ENCODE measurements around the gene UBTD1. TPM values are rescaled to one million over a fixed set of nuclear protein-coding genes. Genes with fewer than 3 reads are reported as not detected.

The UBTD1 gene
- total RNA-seq, 1 experiment from 2014 or later, result 9.3 TPM

DNA sequence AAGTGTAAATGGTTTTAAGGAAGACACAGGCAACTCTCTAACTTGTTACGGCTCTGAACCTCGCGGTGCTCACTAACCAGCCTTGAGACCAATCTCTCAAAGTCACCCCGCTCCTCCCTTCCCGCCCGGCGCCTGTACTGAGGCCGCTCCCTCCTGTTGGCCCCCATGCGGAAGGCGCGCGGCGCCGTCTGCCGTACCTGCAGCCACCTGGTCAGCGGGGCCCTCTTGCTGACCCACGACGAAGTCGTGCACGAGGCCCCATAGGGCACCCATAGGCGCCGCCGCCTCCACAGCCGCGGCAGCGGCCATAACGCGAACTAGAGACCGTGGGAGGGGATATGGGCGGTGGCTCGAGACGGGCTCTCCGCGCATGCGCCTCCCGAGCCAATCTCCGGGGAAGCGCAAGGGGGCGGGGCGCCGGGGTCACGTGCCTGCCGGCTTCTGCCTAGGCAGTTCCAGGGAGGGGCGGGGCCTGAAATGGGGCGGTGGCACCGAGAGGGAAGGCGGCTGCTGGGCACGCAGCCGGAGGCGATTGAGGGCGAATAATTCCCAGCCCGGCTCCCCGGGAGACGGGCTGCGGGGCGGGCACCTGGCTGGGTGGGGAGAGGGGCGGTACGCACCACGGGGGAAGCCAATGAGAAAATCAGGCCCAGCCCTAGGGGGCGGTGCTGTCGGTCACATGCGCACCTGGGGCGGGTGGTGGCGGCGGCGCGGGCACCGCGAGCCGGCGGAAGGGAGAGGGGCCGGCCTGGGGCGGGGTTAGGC is 466 bp upstream of the UBTD1 start, which contains the start of gene MMS19:
MMS19 (minus strand) TSS at position 347 of the 765 bp plus-strand sequence; CDS start at position 309, 38 bp downstream.
- peak; percentile 99 for DNase-seq
- CTCF ChIA-PET, result interaction anchor here (1.4 to 1.6 kb wide), 2 partner anchors 20 to 73 kb away, joined by 5 to 6 read pairs; partner anchors contain the start of gene ANKRD2
- peak within 1 kb of the TSS; percentile 98 for H3K4me3 Mint-ChIP-seq (ENCODE audit: low read depth, unreplicated experiment)
- TF ChIP-seq, protein P1, sequence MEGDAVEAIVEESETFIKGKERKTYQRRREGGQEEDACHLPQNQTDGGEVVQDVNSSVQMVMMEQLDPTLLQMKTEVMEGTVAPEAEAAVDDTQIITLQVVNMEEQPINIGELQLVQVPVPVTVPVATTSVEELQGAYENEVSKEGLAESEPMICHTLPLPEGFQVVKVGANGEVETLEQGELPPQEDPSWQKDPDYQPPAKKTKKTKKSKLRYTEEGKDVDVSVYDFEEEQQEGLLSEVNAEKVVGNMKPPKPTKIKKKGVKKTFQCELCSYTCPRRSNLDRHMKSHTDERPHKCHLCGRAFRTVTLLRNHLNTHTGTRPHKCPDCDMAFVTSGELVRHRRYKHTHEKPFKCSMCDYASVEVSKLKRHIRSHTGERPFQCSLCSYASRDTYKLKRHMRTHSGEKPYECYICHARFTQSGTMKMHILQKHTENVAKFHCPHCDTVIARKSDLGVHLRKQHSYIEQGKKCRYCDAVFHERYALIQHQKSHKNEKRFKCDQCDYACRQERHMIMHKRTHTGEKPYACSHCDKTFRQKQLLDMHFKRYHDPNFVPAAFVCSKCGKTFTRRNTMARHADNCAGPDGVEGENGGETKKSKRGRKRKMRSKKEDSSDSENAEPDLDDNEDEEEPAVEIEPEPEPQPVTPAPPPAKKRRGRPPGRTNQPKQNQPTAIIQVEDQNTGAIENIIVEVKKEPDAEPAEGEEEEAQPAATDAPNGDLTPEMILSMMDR (IDR thresholded peaks at IDR 0.05; ENCODE audit: unreplicated experiment), result no peak
- H3K9me3 Mint-ChIP-seq (ENCODE audit: low read depth, unreplicated experiment), result no peaks in the 10 kb centered on the region
- no TSS peak for BruUV-seq (replicated peaks)
- no peaks in the 10 kb centered on the region for H3K27me3 Mint-ChIP-seq (ENCODE audit: unreplicated experiment)
- intact Hi-C loops (cut with micrococcal nuclease; ENCODE audit: unreplicated experiment), result no loop called here
- peaks cover 35% of the 10 kb centered on the region for H3K36me3 Mint-ChIP-seq (ENCODE audit: insufficient read depth, unreplicated experiment)
- peak within 1 kb of the TSS; percentile 85 for H3K27ac Mint-ChIP-seq (ENCODE audit: unreplicated experiment)
- H3K4me1 Mint-ChIP-seq (ENCODE audit: low read depth, unreplicated experiment), result peaks cover 15% of the 10 kb centered on the region

DNA sequence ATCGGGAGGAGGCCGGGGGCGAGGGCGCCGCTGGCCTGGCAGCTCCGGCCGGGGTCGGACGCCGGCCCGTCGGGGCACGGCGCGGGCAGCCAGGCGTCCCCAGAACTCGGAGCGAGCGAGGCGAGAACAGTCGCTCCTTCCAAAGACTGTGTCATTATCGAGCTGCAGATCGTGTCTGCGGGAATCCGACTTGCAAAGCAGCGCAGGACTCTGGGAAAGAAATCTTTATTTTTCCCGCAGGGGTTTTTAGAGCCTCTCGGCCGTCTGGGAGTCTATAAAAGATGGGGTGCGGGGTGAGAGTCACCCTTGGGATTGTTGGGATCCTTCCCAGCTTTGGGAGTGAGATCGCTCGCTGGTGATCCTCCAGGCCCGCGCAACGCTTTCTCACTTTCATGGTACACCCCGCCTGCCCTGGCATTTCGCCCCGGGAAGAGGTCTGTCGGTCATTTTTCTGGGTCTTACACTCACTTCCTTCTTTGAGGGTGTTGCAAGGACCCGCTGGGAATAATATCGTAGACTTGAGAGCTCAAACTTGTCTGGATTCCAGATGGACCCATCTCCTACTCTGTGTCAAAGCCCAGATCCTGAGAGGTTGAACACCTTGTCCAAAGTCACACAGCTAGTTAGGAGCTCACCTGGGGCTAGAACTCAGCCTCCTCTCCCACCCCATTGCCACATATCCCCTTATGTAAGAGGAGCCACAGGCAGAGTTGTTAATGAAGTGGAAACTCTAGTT is 1.0 kb downstream of the UBTD1 start:
- peak; percentile 13 for DNase-seq

DNA sequence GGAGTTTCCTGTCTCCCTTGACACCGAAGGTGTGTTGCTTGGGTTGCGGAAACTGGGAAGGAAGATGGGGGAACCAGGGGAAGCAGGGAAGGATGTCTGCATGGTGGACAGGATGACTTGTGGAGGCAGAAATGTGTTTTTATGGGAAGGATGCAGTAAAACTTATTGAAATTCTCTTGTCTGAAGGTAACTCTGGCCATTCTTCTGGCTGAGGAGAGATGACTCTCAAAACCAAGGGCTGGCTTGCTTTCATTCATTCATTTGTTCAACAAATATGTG is 1.5 kb downstream of the UBTD1 start:
- TF ChIP-seq, protein P1 (IDR thresholded peaks at IDR 0.05; ENCODE audit: unreplicated experiment), result no peak
- no TSS peak for BruUV-seq (replicated peaks)
- H3K36me3 Mint-ChIP-seq (ENCODE audit: insufficient read depth, unreplicated experiment), result peaks cover 30% of the 10 kb centered on the region
- H3K4me1 Mint-ChIP-seq (ENCODE audit: low read depth, unreplicated experiment), result peaks cover 15% of the 10 kb centered on the region
- H3K9me3 Mint-ChIP-seq (ENCODE audit: low read depth, unreplicated experiment), result no peaks in the 10 kb centered on the region
- peak overlapping the region; percentile 98 for H3K4me3 Mint-ChIP-seq (ENCODE audit: low read depth, unreplicated experiment)
- CTCF ChIA-PET, result interaction anchor here (0.6 kb wide), 1 partner anchor 24 kb away, joined by 3 read pairs; no protein-coding TSS in a partner anchor
- H3K27ac Mint-ChIP-seq (ENCODE audit: unreplicated experiment), result no peak overlapping the region
- intact Hi-C loops (cut with micrococcal nuclease; ENCODE audit: unreplicated experiment), result no loop called here
- H3K27me3 Mint-ChIP-seq (ENCODE audit: unreplicated experiment), result no peaks in the 10 kb centered on the region
- DNase-seq, result no peak

More for the DNA sequence above, 1.0 kb downstream of the UBTD1 start:
- Mint-ChIP-seq H3K27me3 (ENCODE audit: unreplicated experiment) (no peaks in the 10 kb centered on the region), H3K27ac (ENCODE audit: unreplicated experiment) (no peak overlapping the region), H3K9me3 (ENCODE audit: low read depth, unreplicated experiment) (no peaks in the 10 kb centered on the region), H3K4me1 (ENCODE audit: low read depth, unreplicated experiment) (peaks cover 15% of the 10 kb centered on the region), H3K4me3 (ENCODE audit: low read depth, unreplicated experiment) (peak overlapping the region; percentile 98), H3K36me3 (ENCODE audit: insufficient read depth, unreplicated experiment) (peaks cover 30% of the 10 kb centered on the region)
- TF ChIP-seq, protein P1 (IDR thresholded peaks at IDR 0.05; ENCODE audit: unreplicated experiment), result no peak
- intact Hi-C loops (cut with micrococcal nuclease; ENCODE audit: unreplicated experiment), result no loop called here
- no TSS peak for BruUV-seq (replicated peaks)
- CTCF ChIA-PET, result interaction anchor here (0.6 to 1.6 kb wide), 4 partner anchors 19 to 98 kb away, joined by 3 to 6 read pairs (median 5); partner anchors contain the start of gene ANKRD2

DNA sequence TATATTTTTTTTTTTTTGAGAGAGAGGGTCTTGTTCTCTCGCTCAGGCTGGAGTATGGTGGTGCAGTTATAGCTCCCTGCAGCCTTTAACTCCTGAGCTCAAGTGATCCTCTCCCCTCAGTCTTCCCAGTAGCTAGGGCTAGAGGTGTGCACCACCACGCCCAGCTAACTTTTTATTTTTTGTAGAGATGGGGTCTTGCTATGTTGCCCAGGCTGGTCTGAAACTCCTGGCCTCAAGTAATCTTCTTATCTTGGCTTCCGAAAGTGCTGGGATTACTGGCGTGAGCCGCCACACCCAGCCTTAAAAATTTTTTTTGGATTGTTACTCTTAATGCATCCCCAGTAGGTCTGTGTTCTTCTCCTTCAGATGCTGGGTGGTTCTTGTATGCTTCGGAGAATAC is 4.2 kb downstream of the UBTD1 start:
- TF ChIP-seq, protein P1 (IDR thresholded peaks at IDR 0.05; ENCODE audit: unreplicated experiment), result no peak
- CTCF ChIA-PET, result no interaction called here
- Mint-ChIP-seq H3K27ac (ENCODE audit: unreplicated experiment) (no peak overlapping the region), H3K4me3 (ENCODE audit: low read depth, unreplicated experiment) (no peak overlapping the region), H3K4me1 (ENCODE audit: low read depth, unreplicated experiment) (peaks cover 15% of the 10 kb centered on the region), H3K27me3 (ENCODE audit: unreplicated experiment) (no peaks in the 10 kb centered on the region), H3K9me3 (ENCODE audit: low read depth, unreplicated experiment) (no peaks in the 10 kb centered on the region), H3K36me3 (ENCODE audit: insufficient read depth, unreplicated experiment) (peaks cover 21% of the 10 kb centered on the region)
- no peak for DNase-seq
- no TSS peak for BruUV-seq (replicated peaks)
- intact Hi-C loops (cut with micrococcal nuclease; ENCODE audit: unreplicated experiment), result no loop called here
